Right cardiac atrium (tissue), 5 donors: ENCODE measurements around the gene BET1. TPM values are rescaled to one million over a fixed set of nuclear protein-coding genes. Genes with fewer than 3 reads are reported as not detected.
A peak's percentile ranks its signal among the peaks of the same experiment; 100 is the strongest.

Experiments used
- ATAC-seq, 2 donors: fragments of 200-7000 bp; cut with Tn5 transposase; one replicate each; pipeline versions ENCODE4 v1.8.0 to v1.9.1; 2020; ENCODE audit warnings: moderate library complexity in 2 of 2, mild to moderate bottlenecking in 1 of 2
- DNase-seq, 3 donors: peaks; one replicate each; pipeline ENCODE4 v3.0.0-alpha.2; 2020
- H3K27ac ChIP-seq: one replicate; pipeline ENCODE4 v1.5.1; 2013; ENCODE audit warnings: mild to moderate bottlenecking, low read length, control low read depth, moderate library complexity
- H3K27me3 ChIP-seq: one replicate; pipeline ENCODE4 v1.6.1; 2013; ENCODE audit not compliant: control insufficient read depth, insufficient read depth
- H3K4me1 ChIP-seq: one replicate; pipeline ENCODE4 v1.6.1; 2013; ENCODE audit warnings: low read length; ENCODE audit not compliant: control insufficient read depth, insufficient read depth
- H3K4me3 ChIP-seq: one replicate; pipeline ENCODE4 v1.5.1; 2013; ENCODE audit warnings: low read length, control low read depth
- H3K9me3 ChIP-seq: one replicate; pipeline ENCODE4 v1.6.1; 2013; ENCODE audit warnings: low read length; ENCODE audit not compliant: control insufficient read depth
- WGBS: extraction: QIAGEN DNeasy Blood & Tissue Kit; methylation state at CpG from one replicate; pipeline ENCODE4 v1.1.7; 2013; 5-methylcytosine and 5-hydroxymethylcytosine counted together
- intact Hi-C, 4 donors: fragments of 100-400 bp; cut with DNase I; formaldehyde crosslinking; loops; one replicate each; pipeline versions ENCODE4 v1.11.0 to v1.14.0; 2022 to 2023
- long read RNA-seq, 4 donors: library from polyadenylated mRNA; unstranded; transcript quantifications; one replicate each; pipeline ENCODE4 v2.0.0, GENCODE V29; 2020 to 2021
- polyA plus RNA-seq: library from polyadenylated mRNA; stranded (reverse); fragments of 200-250 nt; gene quantifications from one replicate; pipeline ENCODE4 v1.2.3, GENCODE V29; 2013
- total RNA-seq, 4 donors: library from RNA; stranded (reverse); fragmentation: NEBNext Ultra II Directional; extraction: Animal tissue kit (Norgen Biotek cat#: 25700); gene quantifications; one replicate each; pipeline ENCODE4 v1.2.1, GENCODE V29; 2021
- donor health status: healthy with polysubstance abuse.
- donor health status: DM: no; HTN: yes; CAD: no.
- donor health status: DM: no; HTN: no; CAD: no.
- donor health status: DM: no; HTN: yes; CAD: no; lungs with severe emphysema.
- donor health status: DM: yes; HTN: yes; CAD: no.

The BET1 gene
- total RNA-seq: 10 to 100 TPM; 13.5 to 17.9 (median 15.8) TPM
- polyA plus RNA-seq: 19.1 TPM
- long read RNA-seq, donor 1, transcript BET1-201 (4 exons, 1,504 nt): major isoform, 15 of 15 reads
- long read RNA-seq, donor 1, partial matches to known transcripts: 0 of 15 reads
- long read RNA-seq, donor 1, other reads (novel, unspliced or antisense): 0 of 15 reads
- long read RNA-seq, donor 2, partial matches to known transcripts: 0 of 4 reads
- long read RNA-seq, donor 2, other reads (novel, unspliced or antisense): 0 of 4 reads
- long read RNA-seq, donor 3, transcript BET1-201 (4 exons, 1,504 nt): major isoform, 24 of 25 reads
- long read RNA-seq, donor 3, partial matches to known transcripts: 0 of 25 reads
- long read RNA-seq, donor 3, other reads (novel, unspliced or antisense): 0 of 25 reads
- long read RNA-seq, donor 4, transcript BET1-201 (4 exons, 1,504 nt): major isoform, 6 of 6 reads
- long read RNA-seq, donor 4, partial matches to known transcripts: 0 of 6 reads
- long read RNA-seq, donor 4, other reads (novel, unspliced or antisense): 0 of 6 reads

GRCh38 chr7:94004024-94004951, at the start of gene BET1:
Gene BET1, minus strand, starts transcription at chr7:94004355. Its CDS starts 139 bp downstream, at chr7:94004216.
- Histone ChIP-seq H3K4me1 (no peaks in the 10 kb centered on the region), H3K4me3 (peak within 1 kb of the TSS; percentile 80), H3K9me3 (no peaks in the 10 kb centered on the region), H3K27me3 (no peaks in the 10 kb centered on the region), H3K27ac (peak within 1 kb of the TSS; percentile 61)
- intact Hi-C loops: loop anchor here in 1 of 4 donors (10.0 kb wide), 1 partner anchor 79 kb away; the partner anchor contains the start of gene GNG11
- WGBS: under 1% methylated on average over 47 of the region's 47 CpGs
- peak; percentile 96 to 99 (median 97) for DNase-seq
- peak; percentile 99 to 100 for ATAC-seq

GRCh38 chr7:94053532-94053931, 49.4 kb upstream of the BET1 start:
- Histone ChIP-seq H3K27ac (no peak overlapping the region), H3K9me3 (no peaks in the 10 kb centered on the region), H3K27me3 (no peaks in the 10 kb centered on the region), H3K4me3 (no peak overlapping the region), H3K4me1 (peaks cover 2% of the 10 kb centered on the region)
- WGBS: 75% methylated on average over 2 of the region's 2 CpGs
- DNase-seq (no peak), ATAC-seq (no peak)
- intact Hi-C loops: no loop called here

GRCh38 chr7:94052398-94053180, 48.4 kb upstream of the BET1 start:
- Histone ChIP-seq H3K4me1 (peaks cover 2% of the 10 kb centered on the region), H3K9me3 (no peaks in the 10 kb centered on the region), H3K27ac (no peak overlapping the region), H3K27me3 (no peaks in the 10 kb centered on the region), H3K4me3 (no peak overlapping the region)
- WGBS: 59% methylated on average over 5 of the region's 5 CpGs
- ATAC-seq (no peak), DNase-seq (no peak)
- intact Hi-C loops: no loop called here

- intact Hi-C loops: no loop called here
- 81% methylated on average over 4 of the region's 4 CpGs for WGBS
- ATAC-seq (no peak), DNase-seq (no peak)
- H3K27me3 ChIP-seq: no peaks in the 10 kb centered on the region
- H3K9me3 ChIP-seq: no peaks in the 10 kb centered on the region
- no peak overlapping the region for H3K27ac ChIP-seq
- H3K4me1 ChIP-seq: peaks cover 2% of the 10 kb centered on the region
- no peak overlapping the region for H3K4me3 ChIP-seq
Observed at GRCh38 chr7:94050046-94050445, 45.9 kb upstream of the BET1 start.

GRCh38 chr7:94049615-94050014, 45.5 kb upstream of the BET1 start:
- 69% methylated on average over 5 of the region's 5 CpGs for WGBS
- no peak for DNase-seq
- H3K4me1 ChIP-seq: peaks cover 2% of the 10 kb centered on the region
- no peak overlapping the region for H3K4me3 ChIP-seq
- ATAC-seq: no peak
- intact Hi-C loops: no loop called here
- no peaks in the 10 kb centered on the region for H3K27me3 ChIP-seq
- H3K9me3 ChIP-seq: no peaks in the 10 kb centered on the region
- H3K27ac ChIP-seq: no peak overlapping the region

- Histone ChIP-seq H3K27me3 (no peaks in the 10 kb centered on the region), H3K9me3 (no peaks in the 10 kb centered on the region), H3K4me3 (no peak overlapping the region), H3K27ac (no peak overlapping the region), H3K4me1 (no peaks in the 10 kb centered on the region)
- ATAC-seq (no peak), DNase-seq (no peak)
- intact Hi-C loops: no loop called here
- 97% methylated on average over 2 of the region's 2 CpGs for WGBS
Observed at GRCh38 chr7:94048755-94049154, 44.6 kb upstream of the BET1 start.

- Histone ChIP-seq H3K4me3 (no peak overlapping the region), H3K9me3 (no peaks in the 10 kb centered on the region), H3K27me3 (no peaks in the 10 kb centered on the region), H3K4me1 (no peaks in the 10 kb centered on the region), H3K27ac (no peak overlapping the region)
- no peak for ATAC-seq
- WGBS: 85% methylated on average over 1 of the region's 1 CpG
- DNase-seq: no peak
- intact Hi-C loops: no loop called here
Observed at GRCh38 chr7:94047956-94048355, 43.8 kb upstream of the BET1 start.

GRCh38 chr7:94045581-94045980, 41.4 kb upstream of the BET1 start:
- intact Hi-C loops: no loop called here
- Histone ChIP-seq H3K27ac (no peak overlapping the region), H3K27me3 (no peaks in the 10 kb centered on the region), H3K4me3 (no peak overlapping the region), H3K9me3 (no peaks in the 10 kb centered on the region), H3K4me1 (no peaks in the 10 kb centered on the region)
- WGBS: 74% methylated on average over 2 of the region's 2 CpGs
- no peak for ATAC-seq
- no peak for DNase-seq

- Histone ChIP-seq H3K4me1 (no peaks in the 10 kb centered on the region), H3K9me3 (no peaks in the 10 kb centered on the region), H3K27me3 (no peaks in the 10 kb centered on the region), H3K27ac (no peak overlapping the region), H3K4me3 (no peak overlapping the region)
- DNase-seq: no peak
- intact Hi-C loops: no loop called here
- ATAC-seq: no peak
Observed at GRCh38 chr7:94044806-94045205, 40.7 kb upstream of the BET1 start.

- Histone ChIP-seq H3K27ac (no peak overlapping the region), H3K27me3 (no peaks in the 10 kb centered on the region), H3K9me3 (no peaks in the 10 kb centered on the region), H3K4me1 (no peaks in the 10 kb centered on the region), H3K4me3 (no peak overlapping the region)
- DNase-seq: no peak
- intact Hi-C loops: no loop called here
- 90% methylated on average over 1 of the region's 1 CpG for WGBS
- no peak for ATAC-seq
Observed at GRCh38 chr7:94043299-94043698, 39.1 kb upstream of the BET1 start.
